WTC11 (cell line): ENCODE results near the gene YBX2. TPM values are rescaled to one million over a fixed set of nuclear protein-coding genes. Genes with fewer than 3 reads are reported as not detected.

Experiments
- CBFB ChIP-seq: sonication (generic); formaldehyde crosslinking; IDR thresholded peaks from 2 replicates; pipeline ENCODE4 v1.8.1; 2022; ENCODE audit warnings: mild to moderate bottlenecking, low read depth, missing genetic modification reagents
- CTCF ChIP-seq: fragments of 200-600 bp; IDR thresholded peaks from 2 replicates; pipeline ENCODE4 v1.8.0; 2022; ENCODE audit warnings: antibody characterized with exemption
- ESRRA ChIP-seq: sonication (generic); formaldehyde crosslinking; IDR thresholded peaks from 2 replicates; pipeline ENCODE4 v1.8.1; 2022; ENCODE audit warnings: mild to moderate bottlenecking, missing genetic modification reagents, borderline replicate concordance
- ETV6 ChIP-seq: sonication (generic); formaldehyde crosslinking; IDR thresholded peaks from 2 replicates; pipeline ENCODE4 v1.8.1; 2022; ENCODE audit warnings: mild to moderate bottlenecking, missing genetic modification reagents
- GTF2I ChIP-seq: fragments of 250-450 bp; sonication (Bioruptor Pico); conservative IDR thresholded peaks from 2 replicates; pipeline ENCODE4 v1.4.0; 2021; ENCODE audit warnings: mild to moderate bottlenecking
- IRF1 ChIP-seq: sonication (generic); formaldehyde crosslinking; IDR thresholded peaks from 2 replicates; pipeline ENCODE4 v1.8.0; 2023; ENCODE audit warnings: missing genetic modification reagents
- MAX ChIP-seq: sonication (generic); formaldehyde crosslinking; IDR thresholded peaks from 2 replicates; pipeline ENCODE4 v1.8.0; 2022; ENCODE audit warnings: mild to moderate bottlenecking, missing genetic modification reagents
- NR3C1 ChIP-seq: sonication (generic); formaldehyde crosslinking; conservative IDR thresholded peaks from 2 replicates; pipeline ENCODE4 v1.8.1; 2023; ENCODE audit warnings: low read depth, mild to moderate bottlenecking, missing genetic modification reagents
- OVOL2 ChIP-seq: fragments of 250-450 bp; sonication (Bioruptor Pico); IDR thresholded peaks from 2 replicates; pipeline ENCODE4 v1.9.0; 2021; ENCODE audit warnings: mild to moderate bottlenecking, borderline replicate concordance
- PRRX2 ChIP-seq: fragments of 250-450 bp; sonication (Bioruptor Pico); IDR thresholded peaks from 2 replicates; pipeline ENCODE4 v1.8.0; 2021; ENCODE audit warnings: mild to moderate bottlenecking
- SMAD3 ChIP-seq: sonication (generic); formaldehyde crosslinking; IDR thresholded peaks from 2 replicates; pipeline ENCODE4 v1.8.0; 2022; ENCODE audit warnings: missing genetic modification reagents, mild to moderate bottlenecking, borderline replicate concordance
- SOX15 ChIP-seq: fragments of 250-450 bp; sonication (Bioruptor Pico); IDR thresholded peaks from 2 replicates; pipeline ENCODE4 v1.9.0; 2021; ENCODE audit warnings: mild to moderate bottlenecking
- STAT6 ChIP-seq: sonication (generic); formaldehyde crosslinking; conservative IDR thresholded peaks from 2 replicates; pipeline ENCODE4 v1.8.1; 2023; ENCODE audit warnings: mild to moderate bottlenecking, low read depth, missing genetic modification reagents, moderate library complexity
- USF2 ChIP-seq: sonication (generic); formaldehyde crosslinking; IDR thresholded peaks from 2 replicates; pipeline ENCODE4 v1.8.1; 2023; ENCODE audit warnings: mild to moderate bottlenecking, missing genetic modification reagents, moderate library complexity
- ZBTB21 ChIP-seq: sonication (generic); formaldehyde crosslinking; IDR thresholded peaks from 2 replicates; pipeline ENCODE4 v1.8.1; 2023; ENCODE audit warnings: mild to moderate bottlenecking, missing genetic modification reagents, borderline replicate concordance
- ZNF121 ChIP-seq: sonication (generic); formaldehyde crosslinking; IDR thresholded peaks from 2 replicates; pipeline ENCODE4 v1.8.0; 2023; ENCODE audit warnings: missing genetic modification reagents
- ZNF281 ChIP-seq: sonication (generic); formaldehyde crosslinking; IDR thresholded peaks from 2 replicates; pipeline ENCODE4 v1.8.0; 2023; ENCODE audit warnings: mild to moderate bottlenecking, missing genetic modification reagents
- ZNF317 ChIP-seq: sonication (generic); formaldehyde crosslinking; IDR thresholded peaks from 2 replicates; pipeline ENCODE4 v1.8.1; 2023; ENCODE audit warnings: low read depth, mild to moderate bottlenecking, moderate library complexity, missing genetic modification reagents, borderline replicate concordance
- ZNF425 ChIP-seq: fragments of 250-450 bp; sonication (Bioruptor Pico); conservative IDR thresholded peaks from 2 replicates; pipeline ENCODE4 v1.9.0; 2021; ENCODE audit warnings: mild to moderate bottlenecking
- ZNF532 ChIP-seq: fragments of 250-450 bp; sonication (Bioruptor Pico); IDR thresholded peaks from 2 replicates; pipeline ENCODE4 v1.9.0; 2021; ENCODE audit warnings: mild to moderate bottlenecking, borderline replicate concordance
- ZNF671 ChIP-seq: fragments of 250-450 bp; sonication (Bioruptor Pico); IDR thresholded peaks from 2 replicates; pipeline ENCODE4 v1.8.0; 2021; ENCODE audit warnings: mild to moderate bottlenecking
- total RNA-seq: library from RNA; stranded (reverse); gene quantifications from 3 replicates; pipeline ENCODE4 v1.2.3, GENCODE V29; 2021

The YBX2 gene
- total RNA-seq, 1 experiment from 2014 or later = 26.8 TPM

GRCh38 chr17:7296189-7296861 lies 1.9 kb upstream of the YBX2 start (continued):
- TF ChIP-seq SOX15 (CRISPR knock-in tag) = no peak
- TF ChIP-seq CTCF = peak; percentile 90; the same call in 1 of the 2 replicates
- TF ChIP-seq GTF2I = peak; percentile 68; the same call in 1 of the 2 replicates
- no peak for TF ChIP-seq ZNF425 (CRISPR knock-in tag)
- TF ChIP-seq NR3C1 (CRISPR knock-in tag) = peak; percentile 66; the same call in 1 of the 2 replicates
- no peak for TF ChIP-seq OVOL2 (CRISPR knock-in tag)
- TF ChIP-seq ETV6 (CRISPR knock-in tag) = peak; percentile 95
- peak; percentile 27; the same call in 1 of the 2 replicates for TF ChIP-seq ZNF317 (CRISPR knock-in tag)
- TF ChIP-seq ZNF281 (CRISPR knock-in tag) = peak; percentile 84; the same call in 1 of the 2 replicates
- no peak for TF ChIP-seq PRRX2 (CRISPR knock-in tag)
- TF ChIP-seq IRF1 = no peak
- TF ChIP-seq CBFB = no peak
- no peak for TF ChIP-seq ZNF532 (CRISPR knock-in tag)
- 0 out of 2 replicates have a peak, but pooled peaks have one; percentile 20 for TF ChIP-seq ZNF121 (CRISPR knock-in tag)
- no peak for TF ChIP-seq ZNF671
- peak; percentile 80 for TF ChIP-seq ESRRA (CRISPR knock-in tag)
- TF ChIP-seq STAT6 (CRISPR knock-in tag) = 0 out of 2 replicates have a peak, but pooled peaks have one; percentile 45
- TF ChIP-seq ZBTB21 (CRISPR knock-in tag) = no peak
- TF ChIP-seq USF2 (CRISPR knock-in tag) = peak; percentile 85
- peak; percentile 96 for TF ChIP-seq MAX (CRISPR knock-in tag)
- TF ChIP-seq SMAD3 (CRISPR knock-in tag) = peak; percentile 81; the same call in 1 of the 2 replicates
